Fibroblast of the aortic adventitia (primary cell): ENCODE data around the gene NKAIN4. TPM values are rescaled to one million over a fixed set of nuclear protein-coding genes. Genes with fewer than 3 reads are reported as not detected.

Experiments used
- DNase-seq: peaks from one replicate; pipeline ENCODE4 v3.0.0-alpha.2; 2010; ENCODE audit warnings: low read depth
- H3K4me3 ChIP-seq: 2 replicates; pipeline ENCODE4 v1.5.1; 2011; ENCODE audit warnings: low read depth, mild to moderate bottlenecking, control low read depth, low read length, moderate library complexity
- CTCF ChIP-seq: IDR thresholded peaks from 2 replicates; pipeline ENCODE4 v1.5.1; 2011; ENCODE audit warnings: mild to moderate bottlenecking, low read length, control low read depth, inconsistent platforms; ENCODE audit not compliant: insufficient read depth
- total RNA-seq: library from RNA; depleted of rRNA; stranded (reverse); fragments of >200 nt; gene quantifications from 2 replicates; pipeline ENCODE4 v1.2.3, GENCODE V29; 2012; ENCODE audit warnings: low replicate concordance

Gene NKAIN4
- total RNA-seq = not detected in 2 replicates

DNA sequence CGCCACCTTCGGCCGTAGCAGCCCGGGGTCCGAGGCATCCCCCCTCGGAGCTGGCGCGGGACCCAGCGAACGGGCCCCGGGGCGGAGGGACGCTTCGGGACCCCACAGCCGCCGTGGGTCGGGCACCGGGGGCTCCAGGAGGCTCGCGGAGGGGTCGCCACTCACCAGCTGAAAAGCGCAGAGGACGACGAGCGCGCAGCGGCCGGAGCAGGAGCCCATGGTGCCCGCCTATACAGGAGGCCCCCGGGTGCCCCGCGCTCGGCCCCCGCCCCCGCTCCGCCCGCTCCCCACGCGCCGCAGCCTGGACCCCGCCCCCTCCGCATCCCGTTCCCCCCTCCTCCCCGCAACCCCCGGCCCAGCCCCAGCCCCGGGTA, at the start of gene NKAIN4:
Gene NKAIN4, minus strand, starts transcription at position 232 of the 374 bp plus-strand sequence. Its CDS starts 13 bp downstream, at position 219.
- H3K4me3 ChIP-seq = peak within 1 kb of the TSS; percentile 9
- no peak for TF ChIP-seq CTCF
- DNase-seq = no peak

GRCh38 chr20:63303095-63303666, 48.9 kb upstream of the NKAIN4 start:
- H3K4me3 ChIP-seq = no peak overlapping the region
- TF ChIP-seq CTCF = no peak
- no peak for DNase-seq

GRCh38 chr20:63301671-63302070, 47.4 kb upstream of the NKAIN4 start:
- no peak for DNase-seq
- H3K4me3 ChIP-seq = no peak overlapping the region
- TF ChIP-seq CTCF = no peak

- no peak overlapping the region for H3K4me3 ChIP-seq
- TF ChIP-seq CTCF = no peak
- DNase-seq = no peak
Measured at GRCh38 chr20:63298731-63299312, 44.6 kb upstream of the NKAIN4 start.

- DNase-seq = no peak
- TF ChIP-seq CTCF = no peak
- no peak overlapping the region for H3K4me3 ChIP-seq
Measured at GRCh38 chr20:63297796-63298572, 43.7 kb upstream of the NKAIN4 start.

DNA sequence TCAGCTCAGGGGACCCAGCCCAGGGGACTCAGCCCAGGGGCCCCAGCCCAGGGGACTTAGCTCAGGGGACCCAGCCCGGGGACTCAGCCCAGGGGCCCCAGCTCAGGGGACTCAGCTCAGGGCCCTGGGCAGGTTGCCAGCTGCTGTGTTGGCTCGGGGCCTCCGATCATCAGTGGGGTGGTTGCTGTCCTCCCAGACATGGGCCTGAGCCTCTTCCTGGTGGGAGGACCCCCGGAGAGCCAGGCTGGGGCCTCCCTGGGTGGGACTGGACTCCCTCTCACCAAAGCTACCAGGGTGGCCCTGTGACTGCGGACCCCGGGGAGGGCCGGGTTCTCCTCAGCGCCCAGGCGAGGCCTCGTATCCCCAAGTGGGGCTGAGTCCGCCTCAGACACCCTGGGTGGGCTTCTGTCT, 43.1 kb upstream of the NKAIN4 start:
- no peak for TF ChIP-seq CTCF
- no peak for DNase-seq
- no peak overlapping the region for H3K4me3 ChIP-seq
